ENCODE measurements around the gene DSTN.

The DSTN gene

DNA sequence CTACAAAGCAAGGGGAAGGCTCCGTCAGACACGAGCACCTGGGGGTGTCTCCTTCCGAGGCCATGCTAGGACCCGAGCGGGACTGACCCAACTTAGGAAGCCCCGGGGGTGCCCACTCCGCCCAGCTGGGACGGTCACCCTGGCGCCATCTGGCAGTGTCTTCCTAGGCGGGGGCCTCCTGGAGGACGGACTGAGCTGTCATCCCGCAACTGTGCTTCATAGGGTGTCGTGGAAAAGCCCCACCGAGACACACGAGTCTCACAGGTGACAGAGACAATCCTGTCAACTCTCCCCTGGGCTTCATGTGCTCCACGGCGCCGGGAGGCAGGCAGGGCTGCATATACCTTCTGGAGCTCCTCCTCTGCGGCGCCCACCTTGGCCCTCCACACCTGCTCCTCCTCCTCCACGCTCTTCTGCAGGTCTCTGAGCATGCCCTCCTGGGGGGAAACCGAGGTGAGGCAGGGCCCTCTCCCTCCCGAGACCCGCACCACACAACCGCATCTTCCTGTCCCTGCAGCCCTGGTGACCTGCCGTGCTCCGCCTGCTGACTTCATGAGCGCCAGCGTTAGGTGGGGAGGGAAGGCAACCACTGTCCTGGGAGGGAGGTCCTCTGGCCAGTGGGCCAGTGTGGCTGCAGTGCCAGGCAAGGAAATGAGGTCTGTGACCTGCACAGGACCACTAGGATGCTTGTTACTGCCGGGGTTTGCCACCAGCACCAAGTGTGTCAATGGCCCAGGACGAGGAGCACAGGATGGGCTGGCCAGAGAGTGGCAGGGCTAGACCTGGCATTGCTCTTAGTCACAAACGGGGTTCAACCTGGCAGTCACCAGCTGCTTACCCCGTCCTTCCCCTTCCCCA lies 50.7 kb downstream of the DSTN start:
- no peak overlapping the region for H3K27ac ChIP-seq

DNA sequence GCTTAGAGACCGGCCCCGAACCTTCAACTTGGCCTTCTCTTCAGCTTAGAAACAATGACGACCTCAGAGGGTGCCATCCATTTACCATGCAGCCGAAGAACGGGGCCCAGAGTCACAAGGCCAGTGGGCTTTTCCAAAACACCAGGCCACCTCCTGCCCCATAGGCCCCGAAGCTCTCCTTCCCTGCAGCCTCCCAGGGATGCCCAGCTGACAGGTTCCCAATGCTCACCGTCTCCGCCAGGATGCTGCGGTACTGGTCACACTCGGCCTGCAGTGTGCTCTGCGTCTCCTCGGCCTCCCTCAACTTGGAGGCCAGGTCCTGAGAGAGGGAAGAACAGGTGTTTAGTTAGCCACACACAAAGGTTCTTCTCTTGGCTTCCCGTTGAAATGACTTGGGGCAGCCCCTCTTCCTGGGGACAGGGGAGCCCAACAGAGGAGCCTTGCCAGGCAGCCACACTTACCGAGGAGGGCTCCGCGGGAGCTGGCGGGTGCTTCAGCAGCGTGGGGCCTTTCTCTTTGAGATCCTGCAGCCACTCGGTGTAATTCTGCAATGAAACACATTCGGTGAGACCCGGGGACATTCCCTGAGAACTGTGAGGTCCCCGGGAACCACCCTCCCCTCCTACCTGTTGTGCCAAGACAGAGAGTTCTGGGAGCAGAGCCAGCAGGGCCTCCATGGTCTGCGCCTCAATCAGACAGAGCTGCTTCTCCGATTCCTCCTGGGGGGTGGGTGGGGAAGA lies 51.5 kb downstream of the DSTN start:
- no peak for TF ChIP-seq ZFX (IDR thresholded peaks at IDR 0.05)
- TF ChIP-seq, protein P1, sequence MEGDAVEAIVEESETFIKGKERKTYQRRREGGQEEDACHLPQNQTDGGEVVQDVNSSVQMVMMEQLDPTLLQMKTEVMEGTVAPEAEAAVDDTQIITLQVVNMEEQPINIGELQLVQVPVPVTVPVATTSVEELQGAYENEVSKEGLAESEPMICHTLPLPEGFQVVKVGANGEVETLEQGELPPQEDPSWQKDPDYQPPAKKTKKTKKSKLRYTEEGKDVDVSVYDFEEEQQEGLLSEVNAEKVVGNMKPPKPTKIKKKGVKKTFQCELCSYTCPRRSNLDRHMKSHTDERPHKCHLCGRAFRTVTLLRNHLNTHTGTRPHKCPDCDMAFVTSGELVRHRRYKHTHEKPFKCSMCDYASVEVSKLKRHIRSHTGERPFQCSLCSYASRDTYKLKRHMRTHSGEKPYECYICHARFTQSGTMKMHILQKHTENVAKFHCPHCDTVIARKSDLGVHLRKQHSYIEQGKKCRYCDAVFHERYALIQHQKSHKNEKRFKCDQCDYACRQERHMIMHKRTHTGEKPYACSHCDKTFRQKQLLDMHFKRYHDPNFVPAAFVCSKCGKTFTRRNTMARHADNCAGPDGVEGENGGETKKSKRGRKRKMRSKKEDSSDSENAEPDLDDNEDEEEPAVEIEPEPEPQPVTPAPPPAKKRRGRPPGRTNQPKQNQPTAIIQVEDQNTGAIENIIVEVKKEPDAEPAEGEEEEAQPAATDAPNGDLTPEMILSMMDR (conservative IDR thresholded peaks at IDR 0.05) = no peak
- H3K27ac ChIP-seq = no peak overlapping the region

More for the DNA sequence above, 50.7 kb downstream of the DSTN start:
- no peak for TF ChIP-seq ZFX (IDR thresholded peaks at IDR 0.05)
- TF ChIP-seq, protein P1 (conservative IDR thresholded peaks at IDR 0.05) = no peak

DNA sequence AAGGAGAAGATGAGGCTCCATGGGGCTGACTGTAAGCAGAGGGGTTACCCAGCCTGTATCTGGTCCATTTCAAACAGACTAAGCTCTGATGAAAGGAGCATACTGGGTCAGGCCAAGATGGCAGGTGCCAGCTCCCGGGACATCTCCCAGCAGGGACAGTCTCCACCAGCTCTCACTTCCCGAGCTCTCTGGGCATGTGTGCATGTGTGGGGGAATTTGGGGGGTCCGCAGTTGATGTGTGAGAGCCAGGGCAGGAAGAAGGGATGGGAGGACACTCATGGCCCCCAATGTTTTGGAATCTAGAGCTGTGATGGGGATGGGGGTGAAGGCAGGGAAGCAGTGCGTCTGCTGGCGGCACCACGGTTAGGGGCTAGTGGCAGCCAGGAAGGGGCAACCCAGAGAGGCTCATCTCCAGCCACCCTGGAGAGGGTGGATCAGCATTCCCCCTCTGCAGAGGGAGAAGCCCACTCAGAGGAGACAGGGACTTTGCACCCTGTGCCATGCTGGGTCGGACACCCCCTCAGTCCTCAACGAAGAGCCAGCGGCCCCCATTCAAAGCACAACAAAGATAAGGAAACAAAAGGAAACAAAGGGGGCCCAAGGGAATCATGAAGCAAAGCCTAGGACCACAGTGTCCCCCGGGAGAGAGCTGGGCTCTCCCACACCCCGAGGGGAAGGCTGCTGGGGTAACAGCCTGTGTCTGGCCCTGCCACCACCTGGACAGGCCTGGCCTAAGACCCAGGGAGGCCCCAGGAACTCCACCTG lies 52.4 kb downstream of the DSTN start:
- no peak overlapping the region for H3K27ac ChIP-seq

DNA sequence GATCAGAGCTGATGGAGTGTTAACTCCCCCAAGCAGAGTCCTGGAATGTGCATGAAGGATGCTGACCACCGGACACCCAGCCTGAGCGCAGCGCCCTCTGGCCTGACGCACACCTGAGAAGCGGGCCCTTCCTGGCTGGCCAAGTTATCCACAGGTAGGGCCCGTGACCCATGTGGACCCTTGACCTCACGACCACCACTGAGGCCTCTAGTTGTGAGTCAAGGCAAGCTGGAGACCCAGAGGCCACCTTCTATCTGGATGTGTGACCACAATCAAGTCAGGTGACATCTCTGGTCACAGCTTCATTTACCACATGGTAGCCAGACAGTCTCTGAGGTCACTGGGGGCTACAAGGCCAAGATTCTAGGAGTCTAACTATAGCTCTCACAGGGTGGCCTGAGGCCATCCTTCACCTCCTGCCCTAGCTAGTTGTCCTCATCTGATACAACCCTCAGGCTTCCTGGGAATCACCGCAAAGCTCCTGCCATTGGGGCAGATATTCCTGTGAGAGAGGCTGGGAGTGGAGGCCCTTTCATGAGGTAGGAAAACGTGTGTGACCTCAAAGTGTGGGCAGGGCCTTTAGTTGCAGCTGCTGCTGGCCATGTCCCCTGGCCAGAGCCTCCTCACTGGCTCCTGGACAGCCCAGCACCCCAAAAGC lies 53.1 kb downstream of the DSTN start:
- TF ChIP-seq ZFX (IDR thresholded peaks at IDR 0.05) = no peak
- TF ChIP-seq, protein P1 (conservative IDR thresholded peaks at IDR 0.05) = no peak
- H3K27ac ChIP-seq = no peak overlapping the region

More for the DNA sequence above, 52.4 kb downstream of the DSTN start:
- TF ChIP-seq ZFX (IDR thresholded peaks at IDR 0.05) = no peak
- TF ChIP-seq, protein P1 (conservative IDR thresholded peaks at IDR 0.05) = no peak

DNA sequence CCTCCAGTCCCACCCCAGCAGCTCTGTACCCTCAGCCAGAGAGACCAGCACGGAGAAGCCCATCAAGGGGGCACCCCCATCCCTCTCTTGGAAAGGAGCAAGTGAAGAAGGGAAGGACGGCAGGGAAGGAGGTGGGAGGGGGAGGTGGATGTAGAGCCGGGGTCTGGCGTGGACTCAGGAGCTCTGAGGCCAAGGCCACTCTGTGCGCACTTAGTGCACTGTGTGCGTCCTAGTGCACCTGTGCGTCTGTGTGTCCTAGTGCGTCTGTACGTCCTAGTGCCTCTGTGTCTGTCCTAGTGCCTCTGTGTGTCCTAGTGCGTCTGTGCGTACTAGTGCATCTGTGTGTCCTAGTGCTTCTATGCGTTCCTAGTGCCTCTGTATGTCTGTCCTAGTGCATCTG lies 54.2 kb downstream of the DSTN start:
- TF ChIP-seq ZFX (IDR thresholded peaks at IDR 0.05) = no peak
- TF ChIP-seq, protein P1 (conservative IDR thresholded peaks at IDR 0.05) = no peak
- H3K27ac ChIP-seq = no peak overlapping the region

DNA sequence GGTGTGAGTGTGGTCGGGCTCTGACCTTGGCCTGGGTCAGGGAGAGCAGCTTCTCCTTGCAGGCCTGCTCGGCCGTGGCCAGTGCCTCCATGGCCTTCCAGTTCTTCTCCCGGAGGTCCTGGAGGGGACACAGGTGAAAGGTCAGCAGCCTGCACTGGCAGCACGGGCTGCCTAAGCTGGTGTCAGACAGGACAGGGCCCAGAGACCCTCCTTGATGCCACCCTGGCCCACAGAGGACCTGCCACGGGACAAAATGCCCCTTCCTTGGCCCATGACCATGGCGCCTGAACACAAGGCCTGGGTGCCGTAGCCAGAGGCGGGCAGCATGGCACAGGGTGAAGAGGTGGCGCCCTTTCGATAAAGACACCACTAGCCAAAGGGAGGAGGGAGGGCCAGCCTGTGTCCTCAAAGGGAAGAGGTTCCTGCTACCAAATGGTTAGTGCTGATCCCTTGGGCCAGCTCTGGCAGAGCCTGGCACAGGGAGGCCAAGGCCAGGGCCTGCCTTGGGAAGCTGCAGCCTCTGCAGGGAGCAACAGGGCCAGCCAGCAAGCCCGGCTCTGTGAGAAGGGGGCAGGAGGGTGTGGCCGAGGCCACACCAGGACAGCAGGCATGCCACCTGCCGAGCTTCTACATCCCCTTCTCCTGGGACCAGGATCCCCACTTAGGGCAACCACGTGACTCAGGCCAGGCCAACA lies 54.8 kb downstream of the DSTN start:
- no peak overlapping the region for H3K27ac ChIP-seq

More for the DNA sequence above, 54.8 kb downstream of the DSTN start:
- TF ChIP-seq, protein P1 (conservative IDR thresholded peaks at IDR 0.05) = no peak
